GM13976 (cell line): ENCODE measurements around the gene CNOT6.

Experiments
- DNase-seq: peaks from one replicate; pipeline ENCODE4 v3.0.0; 2012; ENCODE audit warnings: low spot score
- CTCF ChIP-seq: IDR thresholded peaks from 2 replicates; pipeline ENCODE4 v1.5.1; 2012; ENCODE audit warnings: borderline replicate concordance, mild to moderate bottlenecking; ENCODE audit not compliant: insufficient read depth; ENCODE audit errors: extremely low read depth, missing control alignments, control extremely low read depth
- in situ Hi-C: fragments of 300-500 bp; cut with MboI; formaldehyde crosslinking; loops from one replicate; pipeline ENCODE4 v1.12.0; 2022; ENCODE audit warnings: low sequenced_read_pairs, mixed read lengths, inconsistent platforms; ENCODE audit not compliant: unreplicated experiment

CNOT6 gene

GRCh38 chr5:180516440-180516839 lies 22.3 kb downstream of the CNOT6 start:
- no peak for TF ChIP-seq CTCF
- in situ Hi-C loops, result no loop called here

GRCh38 chr5:180519098-180519497 lies 24.9 kb downstream of the CNOT6 start:
- DNase-seq, result no peak
- in situ Hi-C loops, result no loop called here
- TF ChIP-seq CTCF, result no peak

More at GRCh38 chr5:180516440-180516839, 22.3 kb downstream of the CNOT6 start:
- no peak for DNase-seq

- in situ Hi-C loops, result no loop called here
- no peak for DNase-seq
- TF ChIP-seq CTCF, result no peak
Measured at GRCh38 chr5:180521101-180521500, 26.9 kb downstream of the CNOT6 start.

- in situ Hi-C loops, result no loop called here
- TF ChIP-seq CTCF, result no peak
Measured at GRCh38 chr5:180521591-180521990, 27.4 kb downstream of the CNOT6 start.

GRCh38 chr5:180522330-180522729 lies 28.2 kb downstream of the CNOT6 start:
- DNase-seq, result no peak
- TF ChIP-seq CTCF, result no peak
- in situ Hi-C loops, result no loop called here

More at GRCh38 chr5:180521591-180521990, 27.4 kb downstream of the CNOT6 start:
- no peak for DNase-seq

GRCh38 chr5:180523629-180524466 lies 29.7 kb downstream of the CNOT6 start:
- in situ Hi-C loops, result no loop called here
- no peak for TF ChIP-seq CTCF
- DNase-seq, result no peak

GRCh38 chr5:180525399-180525798 lies 31.2 kb downstream of the CNOT6 start:
- TF ChIP-seq CTCF, result no peak
- in situ Hi-C loops, result no loop called here
- no peak for DNase-seq
